Measurements from ENCODE around the gene MARCHF3. TPM values are rescaled to one million over a fixed set of nuclear protein-coding genes. Genes with fewer than 3 reads are reported as not detected.
A peak's percentile ranks its signal among the peaks of the same experiment; 100 is the strongest.

Gene MARCHF3
- total and polyA plus RNA-seq, 8 donors, result 2.8 to 7.5 (median 3.9) TPM

GRCh38 chr5:127029581-127030258, 638 bp downstream of the MARCHF3 start:
- ATAC-seq (peak; percentile 47 to 68 (median 62)), DNase-seq (peak; percentile 48 to 74 (median 64))
- TF ChIP-seq CTCF (IDR thresholded peaks at IDR 0.05), result peak in 3 of 4 donors; percentile 38 to 46 (median 40)

GRCh38 chr5:127028822-127029457, 1.4 kb downstream of the MARCHF3 start:
- no peaks in the 10 kb centered on the region for H3K36me3 ChIP-seq
- FAIRE-seq (no peak), ATAC-seq (no peak), DNase-seq (no peak)
- H3K27me3 ChIP-seq, result no peaks in the 10 kb centered on the region
- TF ChIP-seq CTCF (IDR thresholded peaks at IDR 0.05), result no peak
- peaks cover 0 to 10% (median 4%) of the 10 kb centered on the region in 3 donors for H3K4me1 ChIP-seq
- intact Hi-C loops (cut with DNase I), result no loop called here
- H3K4me3 ChIP-seq, result peak overlapping the region in 2 of 4 donors; percentile 40 to 76
- whole genome bisulfite sequencing, 2 donors, result 26 to 32% methylated on average over 12 of the region's 12 CpGs
- H3K27ac ChIP-seq, result no peak overlapping the region
- H3K9me3 ChIP-seq, result no peaks in the 10 kb centered on the region

More at GRCh38 chr5:127029581-127030258, 638 bp downstream of the MARCHF3 start:
- no peaks in the 10 kb centered on the region for H3K27me3 ChIP-seq
- H3K36me3 ChIP-seq, result no peaks in the 10 kb centered on the region
- H3K4me3 ChIP-seq, result peak overlapping the region; percentile 40 to 94 (median 72)
- H3K27ac ChIP-seq, result peak overlapping the region; percentile 67 to 90 (median 86)
- 0 to 1% methylated on average over 51 of the region's 51 CpGs for WGBS, 2 donors
- H3K9me3 ChIP-seq, result no peaks in the 10 kb centered on the region
- peaks cover 0 to 10% (median 4%) of the 10 kb centered on the region in 3 donors for H3K4me1 ChIP-seq
- FAIRE-seq, result no peak
- intact Hi-C loops (cut with DNase I), result no loop called here

- Histone ChIP-seq H3K4me1 (peaks cover 0 to 10% (median 4%) of the 10 kb centered on the region in 3 donors), H3K9me3 (no peaks in the 10 kb centered on the region), H3K27me3 (no peaks in the 10 kb centered on the region), H3K4me3 (no peak overlapping the region), H3K36me3 (no peaks in the 10 kb centered on the region), H3K27ac (peak overlapping the region in 2 of 4 donors; percentile 55 to 63)
- no peak for TF ChIP-seq CTCF (IDR thresholded peaks at IDR 0.05)
- ATAC-seq (no peak), DNase-seq (no peak), FAIRE-seq (no peak)
- WGBS, 2 donors, result 69 to 73% methylated on average over 1 of the region's 1 CpG
- intact Hi-C loops (cut with DNase I), result no loop called here
These were observed 2.8 kb downstream of the MARCHF3 start for GRCh38 chr5:127027539-127027938.

GRCh38 chr5:127026166-127026565, 4.2 kb downstream of the MARCHF3 start:
- H3K4me3 ChIP-seq, result no peak overlapping the region
- no peak for ATAC-seq
- no peaks in the 10 kb centered on the region for H3K36me3 ChIP-seq
- no peaks in the 10 kb centered on the region for H3K9me3 ChIP-seq
- H3K27me3 ChIP-seq, result no peaks in the 10 kb centered on the region
- H3K4me1 ChIP-seq, result peaks cover 0 to 10% (median 4%) of the 10 kb centered on the region in 3 donors
- no peak for FAIRE-seq
- WGBS, 2 donors, result 81 to 87% methylated on average over 2 of the region's 2 CpGs
- intact Hi-C loops (cut with DNase I), result no loop called here
- H3K27ac ChIP-seq, result no peak overlapping the region
- no peak for DNase-seq
- no peak for TF ChIP-seq CTCF (IDR thresholded peaks at IDR 0.05)

- no peak for FAIRE-seq
These were observed 4.9 kb downstream of the MARCHF3 start for GRCh38 chr5:127025467-127025866.

More at GRCh38 chr5:127025467-127025866, 4.9 kb downstream of the MARCHF3 start:
- Histone ChIP-seq H3K4me1 (peaks cover 0 to 10% (median 4%) of the 10 kb centered on the region in 3 donors), H3K27ac (no peak overlapping the region), H3K9me3 (no peaks in the 10 kb centered on the region), H3K27me3 (no peaks in the 10 kb centered on the region), H3K36me3 (no peaks in the 10 kb centered on the region), H3K4me3 (no peak overlapping the region)
- TF ChIP-seq CTCF (IDR thresholded peaks at IDR 0.05), result no peak
- ATAC-seq (no peak), DNase-seq (no peak)
- WGBS, 2 donors, result 67 to 78% methylated on average over 1 of the region's 1 CpG
- intact Hi-C loops (cut with DNase I), result no loop called here

All from pancreas (tissue), 10 donors.